GM18861 (cell line): ENCODE results near the gene AGO3.
A peak's percentile ranks its signal among the peaks of the same experiment; 100 is the strongest.
"Not testable (repeated sequence)": the region's sequence is repeated elsewhere in the genome, so short reads cannot be mapped to it uniquely, and the experiment has no call there.

Experiments used
- ATAC-seq: cut with Tn5 transposase; IDR thresholded peaks from one replicate; pipeline ENCODE4 v1.9.1; 2021; ENCODE audit not compliant: unreplicated experiment

The AGO3 gene

GRCh38 chr1:35930593-35931445 is at the start of gene AGO3:
Gene AGO3 (plus strand): TSS chr1:35931105. CDS start chr1:35931427, 322 bp downstream.
- peak; percentile 59 for ATAC-seq

GRCh38 chr1:35881850-35882273 is 49.0 kb upstream of the AGO3 start:
- no peak for ATAC-seq

GRCh38 chr1:35882586-35882944 is 48.3 kb upstream of the AGO3 start:
- no peak for ATAC-seq

- ATAC-seq, result peak; percentile 77
Observed at GRCh38 chr1:35882945-35883634, 47.8 kb upstream of the AGO3 start, which contains the start of gene AGO1. Gene AGO1 (plus strand): TSS chr1:35883209. CDS start chr1:35883422, 213 bp downstream.

- no peak for ATAC-seq
Observed at GRCh38 chr1:35883635-35884101, 47.2 kb upstream of the AGO3 start.

GRCh38 chr1:35884934-35885333 is 46.0 kb upstream of the AGO3 start:
- ATAC-seq, result no peak

- ATAC-seq, result no peak
Observed at GRCh38 chr1:35885961-35886558, 44.8 kb upstream of the AGO3 start.

GRCh38 chr1:35886577-35887431 is 44.1 kb upstream of the AGO3 start:
- ATAC-seq, result no peak

GRCh38 chr1:35887508-35887907 is 43.4 kb upstream of the AGO3 start:
- ATAC-seq, result no peak

GRCh38 chr1:35888255-35888654 is 42.6 kb upstream of the AGO3 start:
- no peak for ATAC-seq

GRCh38 chr1:35888981-35889380 is 41.9 kb upstream of the AGO3 start:
- not testable (repeated sequence) for ATAC-seq

GRCh38 chr1:35893051-35893879 is 37.6 kb upstream of the AGO3 start:
- no peak for ATAC-seq

GRCh38 chr1:35894183-35894582 is 36.7 kb upstream of the AGO3 start:
- ATAC-seq, result no peak

- ATAC-seq, result no peak
Observed at GRCh38 chr1:35894656-35895055, 36.2 kb upstream of the AGO3 start.

GRCh38 chr1:35899941-35900340 is 31.0 kb upstream of the AGO3 start:
- no peak for ATAC-seq

GRCh38 chr1:35901235-35901634 is 29.7 kb upstream of the AGO3 start:
- ATAC-seq, result no peak

- no peak for ATAC-seq
Observed at GRCh38 chr1:35902671-35903070, 28.2 kb upstream of the AGO3 start.

- ATAC-seq, result no peak
Observed at GRCh38 chr1:35914717-35915116, 16.2 kb upstream of the AGO3 start.

GRCh38 chr1:35915693-35916092 is 15.2 kb upstream of the AGO3 start:
- ATAC-seq, result no peak

- no peak for ATAC-seq
Observed at GRCh38 chr1:35923791-35924221, 7.1 kb upstream of the AGO3 start.
